ENCODE data around the gene KCNA2.

The KCNA2 gene

DNA sequence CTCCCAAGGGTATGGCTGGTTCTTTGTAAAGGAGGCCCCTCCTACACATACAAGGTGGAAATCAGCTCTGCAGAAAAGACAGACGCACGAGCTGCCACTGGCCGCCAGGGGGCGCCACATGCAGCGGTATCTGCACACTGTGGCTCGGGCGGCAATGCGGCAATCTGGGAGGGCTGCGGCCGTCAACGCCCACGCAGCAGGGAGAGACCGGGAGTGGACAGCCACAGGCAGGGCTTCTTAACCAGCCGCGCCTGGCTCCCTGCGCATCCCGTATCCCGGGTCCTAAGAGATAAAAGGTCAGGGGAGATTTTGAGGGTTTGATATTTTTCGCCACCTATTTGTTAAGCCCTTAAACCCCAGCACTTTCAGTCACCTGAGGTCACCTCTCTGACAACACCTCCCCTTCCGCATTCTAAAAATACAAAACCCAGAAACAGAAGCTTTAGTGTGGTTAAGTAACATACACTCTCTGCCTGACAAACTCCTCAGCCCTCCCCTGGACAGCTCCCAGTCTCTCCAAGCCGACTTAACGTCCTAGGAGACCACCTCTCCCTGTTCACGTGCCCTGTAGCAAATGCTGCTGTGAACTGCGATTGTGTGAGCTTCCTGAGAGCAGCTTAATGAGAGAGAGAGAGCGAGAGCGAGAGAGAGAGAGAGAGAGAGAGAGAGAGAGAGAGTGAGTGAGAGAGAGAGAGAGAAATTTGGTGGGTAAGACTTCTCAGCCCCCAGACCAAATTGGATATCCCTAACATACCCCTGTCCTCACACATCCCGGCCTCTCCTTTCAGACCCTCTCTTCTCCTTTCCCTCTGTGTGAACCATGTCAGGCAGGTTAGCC, 13.5 kb upstream of the KCNA2 start:
- peak; percentile 87 to 88 for DNase-seq (ENCODE audit: low read depth in 1 of 2, low spot score in 1 of 2)
- no peaks in the 10 kb centered on the region for H3K27me3 ChIP-seq (ENCODE audit: insufficient read depth, poor library complexity, severe bottlenecking)
- peak overlapping the region; percentile 45 for H3K4me3 ChIP-seq (replicated peaks; ENCODE audit: insufficient read depth, low read length)
- TF ChIP-seq, protein P1, sequence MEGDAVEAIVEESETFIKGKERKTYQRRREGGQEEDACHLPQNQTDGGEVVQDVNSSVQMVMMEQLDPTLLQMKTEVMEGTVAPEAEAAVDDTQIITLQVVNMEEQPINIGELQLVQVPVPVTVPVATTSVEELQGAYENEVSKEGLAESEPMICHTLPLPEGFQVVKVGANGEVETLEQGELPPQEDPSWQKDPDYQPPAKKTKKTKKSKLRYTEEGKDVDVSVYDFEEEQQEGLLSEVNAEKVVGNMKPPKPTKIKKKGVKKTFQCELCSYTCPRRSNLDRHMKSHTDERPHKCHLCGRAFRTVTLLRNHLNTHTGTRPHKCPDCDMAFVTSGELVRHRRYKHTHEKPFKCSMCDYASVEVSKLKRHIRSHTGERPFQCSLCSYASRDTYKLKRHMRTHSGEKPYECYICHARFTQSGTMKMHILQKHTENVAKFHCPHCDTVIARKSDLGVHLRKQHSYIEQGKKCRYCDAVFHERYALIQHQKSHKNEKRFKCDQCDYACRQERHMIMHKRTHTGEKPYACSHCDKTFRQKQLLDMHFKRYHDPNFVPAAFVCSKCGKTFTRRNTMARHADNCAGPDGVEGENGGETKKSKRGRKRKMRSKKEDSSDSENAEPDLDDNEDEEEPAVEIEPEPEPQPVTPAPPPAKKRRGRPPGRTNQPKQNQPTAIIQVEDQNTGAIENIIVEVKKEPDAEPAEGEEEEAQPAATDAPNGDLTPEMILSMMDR (IDR thresholded peaks at IDR 0.05; ENCODE audit: insufficient read depth, low read length): peak; percentile 91
- TF ChIP-seq SPI1 (IDR thresholded peaks at IDR 0.05; ENCODE audit: borderline replicate concordance, low read depth) (peak; percentile 81), GABPA (IDR thresholded peaks at IDR 0.05; ENCODE audit: low read depth) (no peak), POLR2AphosphoS5 (IDR thresholded peaks at IDR 0.05; ENCODE audit: low read depth) (0 out of 2 replicates have a peak, but pooled peaks have one; percentile 25)
- TF ChIP-seq, protein P2, sequence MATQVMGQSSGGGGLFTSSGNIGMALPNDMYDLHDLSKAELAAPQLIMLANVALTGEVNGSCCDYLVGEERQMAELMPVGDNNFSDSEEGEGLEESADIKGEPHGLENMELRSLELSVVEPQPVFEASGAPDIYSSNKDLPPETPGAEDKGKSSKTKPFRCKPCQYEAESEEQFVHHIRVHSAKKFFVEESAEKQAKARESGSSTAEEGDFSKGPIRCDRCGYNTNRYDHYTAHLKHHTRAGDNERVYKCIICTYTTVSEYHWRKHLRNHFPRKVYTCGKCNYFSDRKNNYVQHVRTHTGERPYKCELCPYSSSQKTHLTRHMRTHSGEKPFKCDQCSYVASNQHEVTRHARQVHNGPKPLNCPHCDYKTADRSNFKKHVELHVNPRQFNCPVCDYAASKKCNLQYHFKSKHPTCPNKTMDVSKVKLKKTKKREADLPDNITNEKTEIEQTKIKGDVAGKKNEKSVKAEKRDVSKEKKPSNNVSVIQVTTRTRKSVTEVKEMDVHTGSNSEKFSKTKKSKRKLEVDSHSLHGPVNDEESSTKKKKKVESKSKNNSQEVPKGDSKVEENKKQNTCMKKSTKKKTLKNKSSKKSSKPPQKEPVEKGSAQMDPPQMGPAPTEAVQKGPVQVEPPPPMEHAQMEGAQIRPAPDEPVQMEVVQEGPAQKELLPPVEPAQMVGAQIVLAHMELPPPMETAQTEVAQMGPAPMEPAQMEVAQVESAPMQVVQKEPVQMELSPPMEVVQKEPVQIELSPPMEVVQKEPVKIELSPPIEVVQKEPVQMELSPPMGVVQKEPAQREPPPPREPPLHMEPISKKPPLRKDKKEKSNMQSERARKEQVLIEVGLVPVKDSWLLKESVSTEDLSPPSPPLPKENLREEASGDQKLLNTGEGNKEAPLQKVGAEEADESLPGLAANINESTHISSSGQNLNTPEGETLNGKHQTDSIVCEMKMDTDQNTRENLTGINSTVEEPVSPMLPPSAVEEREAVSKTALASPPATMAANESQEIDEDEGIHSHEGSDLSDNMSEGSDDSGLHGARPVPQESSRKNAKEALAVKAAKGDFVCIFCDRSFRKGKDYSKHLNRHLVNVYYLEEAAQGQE (IDR thresholded peaks at IDR 0.05; ENCODE audit: insufficient replicate concordance, low read depth): peak; percentile 86
- H3K27ac ChIP-seq (replicated peaks): peak overlapping the region; percentile 38

DNA sequence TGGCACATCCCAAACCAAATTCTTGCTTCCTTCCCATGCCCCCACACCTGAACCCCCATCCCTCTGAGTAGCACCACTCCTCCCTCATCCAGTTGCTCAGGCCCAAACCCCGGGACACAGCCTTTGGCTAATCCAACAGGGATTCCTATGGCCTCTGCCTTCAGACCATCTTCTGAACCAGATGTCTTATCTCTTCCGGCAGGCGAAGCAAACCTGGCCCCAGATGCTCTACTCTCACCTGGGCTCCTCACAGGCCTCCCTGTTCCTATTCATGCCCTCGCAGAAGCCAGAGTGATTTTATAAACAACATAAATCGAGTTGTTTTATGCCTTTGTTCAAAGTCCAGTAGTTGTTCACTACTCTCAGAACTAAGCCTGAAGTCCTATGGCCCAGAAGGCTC, 12.5 kb upstream of the KCNA2 start:
- Histone ChIP-seq H3K27ac (replicated peaks) (no peak overlapping the region), H3K27me3 (ENCODE audit: insufficient read depth, poor library complexity, severe bottlenecking) (no peaks in the 10 kb centered on the region), H3K4me3 (replicated peaks; ENCODE audit: insufficient read depth, low read length) (no peak overlapping the region)
- TF ChIP-seq POLR2AphosphoS5 (IDR thresholded peaks at IDR 0.05; ENCODE audit: low read depth) (no peak), GABPA (IDR thresholded peaks at IDR 0.05; ENCODE audit: low read depth) (no peak), SPI1 (IDR thresholded peaks at IDR 0.05; ENCODE audit: borderline replicate concordance, low read depth) (no peak)
- TF ChIP-seq, protein P1 (IDR thresholded peaks at IDR 0.05; ENCODE audit: insufficient read depth, low read length): no peak
- TF ChIP-seq, protein P2 (IDR thresholded peaks at IDR 0.05; ENCODE audit: insufficient replicate concordance, low read depth): no peak
- no peak for DNase-seq (ENCODE audit: low read depth in 1 of 2, low spot score in 1 of 2)

DNA sequence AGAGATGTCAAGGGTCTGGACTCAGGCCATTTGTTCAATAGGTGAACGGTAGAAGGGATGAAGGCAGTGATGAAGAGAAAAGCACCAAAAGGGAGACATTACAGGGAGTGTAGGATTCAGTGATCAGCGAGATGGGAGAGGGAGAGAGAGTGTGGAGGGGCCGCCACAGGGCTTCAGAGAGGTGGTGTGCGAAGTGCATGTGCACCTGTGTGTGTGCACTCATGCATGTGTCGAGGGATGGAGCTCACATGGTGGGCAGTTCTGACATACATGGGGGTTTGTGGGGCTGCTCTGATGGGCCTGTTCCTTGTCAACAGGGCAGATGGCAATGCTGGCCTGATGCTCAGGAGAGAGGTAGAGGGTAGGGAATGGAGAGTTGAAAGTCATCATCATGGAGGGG, 11.4 kb upstream of the KCNA2 start:
- DNase-seq (ENCODE audit: low read depth in 1 of 2, low spot score in 1 of 2): no peak
- H3K27ac ChIP-seq (replicated peaks): no peak overlapping the region
- TF ChIP-seq POLR2AphosphoS5 (IDR thresholded peaks at IDR 0.05; ENCODE audit: low read depth) (no peak), SPI1 (IDR thresholded peaks at IDR 0.05; ENCODE audit: borderline replicate concordance, low read depth) (no peak), GABPA (IDR thresholded peaks at IDR 0.05; ENCODE audit: low read depth) (no peak)
- TF ChIP-seq, protein P1 (IDR thresholded peaks at IDR 0.05; ENCODE audit: insufficient read depth, low read length): no peak
- TF ChIP-seq, protein P2 (IDR thresholded peaks at IDR 0.05; ENCODE audit: insufficient replicate concordance, low read depth): no peak
- no peaks in the 10 kb centered on the region for H3K27me3 ChIP-seq (ENCODE audit: insufficient read depth, poor library complexity, severe bottlenecking)
- no peak overlapping the region for H3K4me3 ChIP-seq (replicated peaks; ENCODE audit: insufficient read depth, low read length)

Data from HL-60 (cell line).